Peyer's patch (tissue), 4 donors: ENCODE data around the gene ASAP2.
"Not testable (repeated sequence)": the region's sequence is repeated elsewhere in the genome, so short reads cannot be mapped to it uniquely, and the experiment has no call there.

ENCODE experiments used
- POLR2A ChIP-seq, 2 donors: fragments of 450-650 bp; IDR thresholded peaks; one replicate each; pipeline ENCODE4 v1.5.1; 2017; ENCODE audit warnings: antibody characterized with exemption in 2 of 2, mild to moderate bottlenecking in 2 of 2, moderate library complexity in 2 of 2
- TF ChIP-seq, protein P1 (sequence below), 6 experiments: fragments of 450-650 bp in 4 of 6; fragments of 200-600 bp in 2 of 6; sonication (generic) in 1 of 6; IDR thresholded peaks; one replicate each; pipeline ENCODE4 v1.5.1; 2017 to 2019; ENCODE audit warnings: antibody characterized with exemption in 6 of 6, mild to moderate bottlenecking in 3 of 6, moderate library complexity in 1 of 6

DNA sequence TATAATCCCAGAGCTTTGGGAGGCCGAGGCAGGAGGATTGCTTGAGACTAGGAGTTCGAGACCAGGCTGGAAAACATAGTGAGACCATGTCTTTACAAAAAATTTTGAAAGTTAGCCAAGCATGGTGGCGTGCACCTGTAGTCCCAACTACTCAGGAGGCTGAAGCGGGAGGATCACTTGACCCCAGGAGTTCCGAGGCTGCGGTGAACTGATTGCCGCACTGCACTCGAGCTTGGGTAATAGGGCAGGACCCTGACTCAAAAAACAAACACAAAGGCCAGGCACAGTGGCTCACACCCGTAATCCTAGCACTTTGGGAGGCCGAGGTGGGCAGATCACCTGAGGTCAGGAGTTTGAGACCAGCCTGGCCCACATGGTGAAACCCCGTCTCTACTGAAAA, 191.6 kb downstream of the ASAP2 start:
- TF ChIP-seq, protein P1, sequence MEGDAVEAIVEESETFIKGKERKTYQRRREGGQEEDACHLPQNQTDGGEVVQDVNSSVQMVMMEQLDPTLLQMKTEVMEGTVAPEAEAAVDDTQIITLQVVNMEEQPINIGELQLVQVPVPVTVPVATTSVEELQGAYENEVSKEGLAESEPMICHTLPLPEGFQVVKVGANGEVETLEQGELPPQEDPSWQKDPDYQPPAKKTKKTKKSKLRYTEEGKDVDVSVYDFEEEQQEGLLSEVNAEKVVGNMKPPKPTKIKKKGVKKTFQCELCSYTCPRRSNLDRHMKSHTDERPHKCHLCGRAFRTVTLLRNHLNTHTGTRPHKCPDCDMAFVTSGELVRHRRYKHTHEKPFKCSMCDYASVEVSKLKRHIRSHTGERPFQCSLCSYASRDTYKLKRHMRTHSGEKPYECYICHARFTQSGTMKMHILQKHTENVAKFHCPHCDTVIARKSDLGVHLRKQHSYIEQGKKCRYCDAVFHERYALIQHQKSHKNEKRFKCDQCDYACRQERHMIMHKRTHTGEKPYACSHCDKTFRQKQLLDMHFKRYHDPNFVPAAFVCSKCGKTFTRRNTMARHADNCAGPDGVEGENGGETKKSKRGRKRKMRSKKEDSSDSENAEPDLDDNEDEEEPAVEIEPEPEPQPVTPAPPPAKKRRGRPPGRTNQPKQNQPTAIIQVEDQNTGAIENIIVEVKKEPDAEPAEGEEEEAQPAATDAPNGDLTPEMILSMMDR (IDR thresholded peaks at IDR 0.05): not testable (repeated sequence)
- TF ChIP-seq POLR2A (IDR thresholded peaks at IDR 0.05): not testable (repeated sequence)
